DND-41 (cell line): Measurements from ENCODE around the gene KMT5C.

ENCODE experiments used
- CTCF ChIP-seq: IDR thresholded peaks from 2 replicates; pipeline ENCODE4 v1.5.1; 2012; ENCODE audit warnings: borderline replicate concordance, low read length, moderate library complexity, mild to moderate bottlenecking; ENCODE audit not compliant: poor library complexity, severe bottlenecking; ENCODE audit errors: extremely low read depth
- EZH2 ChIP-seq: IDR thresholded peaks from 3 replicates; pipeline ENCODE4 v1.6.1; 2012; ENCODE audit warnings: borderline replicate concordance, low read depth, mild to moderate bottlenecking, moderate library complexity, low read length, inconsistent platforms; ENCODE audit not compliant: severe bottlenecking

- TF ChIP-seq CTCF: no peak
- TF ChIP-seq EZH2: no peak
These were observed 7.8 kb downstream of the KMT5C start for GRCh38 chr19:55347442-55348009.
